H54 (cell line): ENCODE results near the gene NOP9.

Experiments
- DNase-seq: peaks from one replicate; pipeline ENCODE4 v3.0.0; 2011; ENCODE audit warnings: low spot score, mixed read lengths; ENCODE audit not compliant: insufficient read length
- FAIRE-seq: peaks from 3 replicates; lab custom pipeline; 2011; peaks lifted over from hg19 to GRCh38; lab: Jason Lieb, UNC
- POLR2A ChIP-seq: IDR thresholded peaks from 2 replicates; pipeline ENCODE4 v1.6.1; 2011; ENCODE audit warnings: low read depth, mild to moderate bottlenecking, low read length

Gene NOP9

DNA sequence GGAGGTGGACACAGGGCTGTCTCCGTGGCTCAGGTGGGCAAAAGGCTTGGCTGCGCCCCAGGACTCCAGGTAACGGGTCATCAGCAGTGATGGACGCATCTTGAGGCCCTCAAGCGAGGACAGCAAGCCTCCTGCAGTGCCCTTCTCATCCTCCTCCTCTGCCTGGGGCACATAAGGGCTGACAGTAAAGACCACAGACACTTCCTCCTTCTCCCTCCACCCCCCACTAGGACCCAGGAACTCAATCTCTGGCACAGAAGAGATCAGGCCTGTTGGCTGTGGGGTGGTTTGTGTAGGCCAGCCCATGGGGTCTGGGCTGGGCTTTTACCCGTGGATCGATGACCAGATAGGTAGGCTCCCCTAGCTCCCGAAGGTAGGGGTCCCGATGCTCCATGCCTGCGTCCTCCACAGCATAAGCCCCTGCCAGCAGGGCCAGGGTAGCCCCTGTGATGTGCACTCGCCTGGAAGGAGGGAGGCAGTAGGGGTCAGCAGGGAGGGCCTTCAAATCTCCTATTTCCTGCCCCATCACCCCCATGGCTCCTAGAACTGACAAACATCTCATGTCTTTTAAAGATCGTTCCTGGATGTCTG, 29.5 kb downstream of the NOP9 start:
- DNase-seq (no peak), FAIRE-seq (no peak)
- no peak for TF ChIP-seq POLR2A

GRCh38 chr14:24329736-24330135, 30.1 kb downstream of the NOP9 start:
- DNase-seq (no peak), FAIRE-seq (no peak)
- TF ChIP-seq POLR2A: no peak

- no peak for TF ChIP-seq POLR2A
- FAIRE-seq (no peak), DNase-seq (no peak)
These were observed 31.5 kb downstream of the NOP9 start for GRCh38 chr14:24330973-24331674.

GRCh38 chr14:24331731-24332267, 32.1 kb downstream of the NOP9 start:
- DNase-seq (no peak), FAIRE-seq (no peak)
- no peak for TF ChIP-seq POLR2A

DNA sequence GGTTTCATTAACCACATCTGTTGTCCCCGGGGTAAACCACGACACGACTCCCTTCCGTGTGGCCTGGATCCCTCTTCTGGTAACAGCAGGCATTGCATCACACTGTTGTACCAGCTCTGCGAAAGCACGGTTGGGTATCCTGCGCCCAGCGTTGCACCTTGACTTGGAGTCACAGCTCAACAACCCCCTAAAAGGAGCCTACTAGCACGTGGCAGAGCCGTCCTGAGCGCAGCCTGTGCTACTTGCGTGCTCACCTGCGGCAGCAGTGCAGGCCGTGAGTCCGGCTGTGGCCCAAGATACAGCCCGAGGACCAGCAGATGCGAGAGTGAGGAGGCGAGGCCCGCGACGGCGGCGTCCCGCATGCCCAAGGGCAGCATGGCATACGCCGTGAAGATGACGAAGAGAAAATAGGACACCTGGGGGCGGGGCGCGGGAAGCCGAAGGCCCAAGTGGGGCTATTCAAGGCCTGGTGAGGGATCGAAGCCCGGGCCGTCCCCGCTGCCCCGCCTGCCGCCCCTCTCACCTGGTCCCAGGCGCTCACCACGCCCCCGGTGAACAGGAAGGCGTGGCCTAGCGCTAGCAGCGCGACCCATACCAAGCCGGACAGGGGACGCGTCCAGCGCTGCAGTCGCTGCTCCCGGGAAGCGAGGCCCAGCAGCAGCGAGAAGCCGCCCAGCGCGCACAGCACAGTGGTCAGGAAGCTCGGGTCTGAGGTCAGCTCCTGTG, 32.8 kb downstream of the NOP9 start:
- FAIRE-seq (no peak), DNase-seq (peak; percentile 44)

GRCh38 chr14:24334431-24335291, 35.0 kb downstream of the NOP9 start, which contains the start of gene ADCY4:
ADCY4 (minus strand) TSS chr14:24335071; CDS start chr14:24334652, 419 bp downstream.
- DNase-seq (no peak), FAIRE-seq (no peak)
- TF ChIP-seq POLR2A: no peak

More for the DNA sequence above, 32.8 kb downstream of the NOP9 start:
- TF ChIP-seq POLR2A: no peak

- no peak for DNase-seq
- no peak for FAIRE-seq
- TF ChIP-seq POLR2A: no peak
These were observed 36.0 kb downstream of the NOP9 start for GRCh38 chr14:24335461-24336171.

- no peak for TF ChIP-seq POLR2A
- FAIRE-seq: no peak
- no peak for DNase-seq
These were observed 37.6 kb downstream of the NOP9 start for GRCh38 chr14:24337144-24337823.

DNA sequence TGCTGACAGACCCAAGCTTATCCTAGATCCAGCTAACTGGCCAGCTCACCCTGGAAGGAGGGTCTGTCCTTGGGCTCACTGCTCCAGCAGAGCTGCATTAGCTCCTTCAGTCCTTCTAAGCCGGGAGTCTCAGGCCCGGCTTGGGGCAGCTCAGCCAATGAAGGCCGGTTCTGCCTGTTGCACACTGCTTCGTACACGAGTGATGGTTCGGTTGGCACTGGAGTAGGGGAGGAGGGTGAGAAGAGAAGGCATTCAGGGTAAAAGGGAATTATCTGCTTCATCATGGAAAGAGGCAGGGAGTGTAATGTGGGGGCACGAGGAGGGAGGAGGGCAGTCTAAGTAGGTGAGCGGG, 38.1 kb downstream of the NOP9 start:
- no peak for TF ChIP-seq POLR2A
- no peak for DNase-seq
- no peak for FAIRE-seq

- TF ChIP-seq POLR2A: no peak
- no peak for FAIRE-seq
- no peak for DNase-seq
These were observed 39.2 kb downstream of the NOP9 start for GRCh38 chr14:24338843-24339242.

DNA sequence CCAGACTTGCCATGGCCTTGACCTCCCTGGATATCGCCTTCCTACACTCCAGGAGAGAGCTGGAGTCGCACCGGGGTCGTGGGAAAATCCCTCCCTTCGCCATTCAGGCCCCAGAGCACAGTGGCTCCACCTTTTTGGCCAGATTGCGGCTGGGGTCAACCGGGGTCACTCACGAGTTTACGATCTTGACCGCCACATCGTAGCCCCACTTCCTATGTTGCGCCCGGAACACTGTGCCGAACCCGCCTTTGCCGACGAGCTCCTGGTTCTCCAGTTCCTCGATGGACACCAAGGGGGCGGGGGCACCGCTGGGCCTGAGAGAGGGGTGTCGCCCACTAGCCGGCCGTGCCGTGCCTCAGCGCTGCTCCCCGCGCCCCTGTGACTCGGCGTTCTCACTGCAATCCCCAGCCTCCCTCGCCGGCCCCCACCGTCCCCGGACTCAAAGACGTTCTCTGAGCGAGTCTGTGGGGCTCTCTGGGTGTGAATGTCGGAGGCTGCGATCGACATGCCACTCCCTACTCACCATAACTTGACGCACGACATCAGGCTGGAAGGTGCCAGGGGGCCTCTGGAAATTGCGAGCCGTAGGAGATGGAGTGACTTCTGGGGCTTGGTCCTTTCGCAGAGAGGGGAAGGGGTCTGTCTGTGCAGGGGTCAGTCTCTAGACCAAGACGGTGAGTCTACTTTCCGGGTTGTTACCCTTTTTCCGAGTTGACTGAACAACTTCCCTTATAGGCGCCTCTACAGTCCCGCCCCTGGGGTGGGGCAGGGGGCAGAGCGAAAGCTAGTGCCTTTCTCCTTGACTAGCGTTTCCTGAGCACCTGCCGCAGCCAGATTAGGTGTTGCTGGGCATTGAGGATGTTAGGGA, 39.9 kb downstream of the NOP9 start, which contains the start of gene RIPK3:
RIPK3 (minus strand) TSS at position 708 of the 868 bp plus-strand sequence; CDS start at position 543, 165 bp downstream.
- TF ChIP-seq POLR2A: no peak
- DNase-seq (no peak), FAIRE-seq (no peak)
